Amniotic epithelial cell (primary cell): ENCODE results near the gene OR51M1.

Experiments
- DNase-seq: peaks from one replicate; pipeline ENCODE4 v3.0.0-alpha.2; 2010; ENCODE audit warnings: low read depth

The OR51M1 gene

DNA sequence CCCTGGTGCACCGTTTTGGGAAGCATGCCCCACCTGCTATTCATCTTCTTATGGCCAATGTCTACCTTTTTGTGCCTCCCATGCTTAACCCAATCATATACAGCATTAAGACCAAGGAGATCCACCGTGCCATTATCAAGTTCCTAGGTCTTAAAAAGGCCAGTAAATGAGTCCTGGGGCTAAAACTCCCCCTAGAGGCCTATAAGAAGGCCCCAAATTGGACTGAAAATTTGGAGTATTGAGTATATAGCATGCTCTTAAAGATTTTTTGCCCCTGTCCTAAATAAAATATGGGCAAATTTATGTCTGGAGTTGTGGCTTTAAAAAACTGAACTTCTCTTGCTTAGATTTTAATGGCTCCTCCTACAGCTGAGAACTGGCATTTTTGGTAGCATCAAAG lies 6.6 kb downstream of the OR51M1 start:
- no peak for DNase-seq

DNA sequence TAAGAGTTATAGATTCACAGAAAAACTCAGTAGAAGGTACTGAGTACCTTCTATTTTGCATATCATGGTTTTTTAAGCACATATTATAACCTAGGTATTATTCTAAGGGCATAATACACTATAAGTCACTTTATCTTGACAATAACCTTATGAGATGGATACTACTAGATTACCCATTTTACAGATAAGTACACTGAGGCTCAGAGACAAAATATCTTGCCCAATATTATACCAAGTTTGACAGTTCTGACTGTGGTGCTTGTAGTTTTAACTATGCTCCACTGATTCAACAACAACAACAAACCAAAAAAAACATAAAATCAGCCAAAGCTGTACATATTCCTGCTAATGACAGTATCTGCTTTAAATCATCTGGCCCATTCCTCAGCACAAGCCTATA lies 10.5 kb downstream of the OR51M1 start:
- no peak for DNase-seq

DNA sequence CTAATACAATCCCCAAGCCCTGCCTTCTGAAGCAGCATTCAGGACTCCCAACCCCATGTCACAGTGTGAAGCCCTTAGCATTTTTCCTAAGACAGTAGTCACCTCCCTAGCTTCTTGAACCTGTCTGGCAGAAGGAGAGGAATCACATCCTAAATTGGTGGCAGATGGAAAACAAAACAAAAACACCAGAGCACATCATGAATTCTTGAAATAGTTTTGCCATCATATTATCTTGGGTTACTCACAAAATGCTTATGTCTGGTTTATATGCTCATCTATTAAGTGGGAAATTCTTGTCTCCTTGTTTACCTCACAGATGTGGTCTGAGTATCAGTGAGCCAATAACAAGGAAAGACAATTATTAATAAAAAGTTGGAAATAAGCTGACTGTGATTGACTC lies 15.3 kb downstream of the OR51M1 start:
- no peak for DNase-seq

DNA sequence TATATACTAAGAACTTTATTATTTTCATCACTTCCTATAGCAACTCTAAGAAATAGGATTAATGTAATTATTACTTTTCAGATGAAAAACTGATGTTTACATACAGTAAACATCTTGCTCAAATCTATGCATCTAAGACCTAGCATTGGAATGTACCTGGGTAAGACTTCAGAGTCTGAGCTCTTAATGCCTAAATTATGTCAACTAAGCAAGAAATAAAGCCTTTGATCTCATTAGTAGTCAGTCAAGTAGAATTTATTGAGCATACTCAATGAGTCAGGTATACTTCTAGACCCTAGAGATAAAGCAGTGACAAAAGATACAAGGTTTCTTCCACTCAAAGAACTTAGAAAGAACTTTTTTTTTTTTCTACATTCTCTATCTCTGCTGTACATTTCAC lies 21.6 kb downstream of the OR51M1 start:
- DNase-seq, result no peak

DNA sequence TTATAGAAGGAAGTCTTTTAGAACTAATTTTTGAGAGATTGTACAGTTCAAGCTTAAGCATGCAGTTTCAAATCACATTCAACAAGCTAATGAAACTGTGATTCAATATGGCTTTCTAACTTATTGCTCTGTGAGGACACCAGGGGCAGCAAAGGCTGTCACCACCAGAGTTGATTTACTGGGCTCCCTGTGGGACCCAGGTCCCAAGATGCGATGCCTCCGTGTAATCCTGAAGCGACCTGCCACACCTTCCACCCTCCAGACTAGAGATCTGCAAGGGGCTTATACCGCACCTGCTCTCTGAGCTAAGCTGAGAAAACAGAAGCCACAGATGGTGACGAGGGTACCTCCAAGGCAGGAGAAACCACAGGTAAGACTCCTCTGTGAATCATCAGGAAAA lies 37.4 kb downstream of the OR51M1 start:
- DNase-seq, result no peak

DNA sequence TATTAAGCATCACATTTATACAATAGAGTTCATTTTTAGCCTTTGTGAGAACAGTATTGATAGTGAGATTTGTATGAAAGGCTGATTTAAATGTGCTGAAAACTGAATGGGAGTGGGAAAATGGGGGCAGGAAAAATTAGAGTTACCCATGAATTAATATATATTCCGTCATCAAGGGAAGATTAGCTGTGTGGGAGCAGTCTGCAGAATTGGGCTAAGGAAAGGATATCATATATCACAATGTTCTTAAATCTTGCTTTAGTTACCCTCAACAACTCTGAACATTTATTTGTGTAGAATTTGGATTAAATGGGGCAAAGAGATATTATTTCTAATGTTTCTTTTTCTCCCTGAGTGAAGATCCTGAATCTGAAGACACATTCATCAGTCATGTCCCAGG lies 38.2 kb downstream of the OR51M1 start, which contains the start of gene OR51Q1:
TSS of gene OR51Q1 (plus strand) at position 301 of the 400 bp plus-strand sequence. CDS start at position 391, 90 bp downstream.
- DNase-seq, result no peak

DNA sequence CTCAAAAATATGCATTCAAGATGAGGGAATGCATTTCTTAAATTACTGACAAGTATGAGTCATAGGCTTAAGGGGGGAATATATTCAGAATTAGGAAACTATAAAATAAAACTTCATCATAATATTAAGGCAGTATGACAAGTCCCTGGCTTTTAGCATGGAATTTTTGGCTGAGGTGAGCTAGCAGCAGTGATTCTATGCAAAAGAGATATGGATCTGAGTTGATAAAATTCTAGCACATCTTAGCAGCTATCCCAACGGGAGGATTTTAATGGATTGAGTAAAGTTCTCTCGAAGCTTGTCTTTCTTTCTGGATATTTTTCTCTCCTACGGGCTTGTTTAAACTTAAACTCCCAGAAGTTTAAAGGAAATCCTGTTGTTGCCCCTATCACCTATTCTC lies 39.5 kb downstream of the OR51M1 start:
- DNase-seq, result no peak

DNA sequence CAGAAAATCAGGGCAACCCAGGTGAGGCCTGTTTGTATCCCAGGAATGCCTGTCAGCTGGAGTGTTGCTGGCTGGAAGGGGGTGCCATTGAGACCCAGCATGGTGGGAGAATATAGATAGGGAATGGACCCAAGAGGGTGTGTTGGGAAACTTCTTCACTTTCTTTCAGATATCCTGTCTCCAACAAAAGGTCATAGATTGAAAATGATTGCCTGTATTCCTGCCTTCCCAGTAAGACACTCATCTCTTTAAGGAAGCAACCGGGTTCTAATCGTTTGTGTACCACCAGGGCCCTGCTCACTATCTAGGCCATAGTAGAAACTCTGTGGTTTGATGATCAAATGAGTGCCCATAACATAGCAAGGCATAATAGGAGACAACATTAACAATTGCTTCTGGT lies 57.8 kb downstream of the OR51M1 start, which contains the start of gene OR51I1:
TSS of gene OR51I1 (minus strand) at position 101 of the 400 bp plus-strand sequence. CDS start at position 101, 0 bp downstream.
- DNase-seq, result no peak
